ENCODE results near the gene ECHS1. TPM values are rescaled to one million over a fixed set of nuclear protein-coding genes. Genes with fewer than 3 reads are reported as not detected.

Gene ECHS1
- total and polyA plus RNA-seq, 2 of the 8 experiments (the other 6 are each of a cell fraction or from before 2014, with no cell fraction given) = 41.7 to 101 TPM

DNA sequence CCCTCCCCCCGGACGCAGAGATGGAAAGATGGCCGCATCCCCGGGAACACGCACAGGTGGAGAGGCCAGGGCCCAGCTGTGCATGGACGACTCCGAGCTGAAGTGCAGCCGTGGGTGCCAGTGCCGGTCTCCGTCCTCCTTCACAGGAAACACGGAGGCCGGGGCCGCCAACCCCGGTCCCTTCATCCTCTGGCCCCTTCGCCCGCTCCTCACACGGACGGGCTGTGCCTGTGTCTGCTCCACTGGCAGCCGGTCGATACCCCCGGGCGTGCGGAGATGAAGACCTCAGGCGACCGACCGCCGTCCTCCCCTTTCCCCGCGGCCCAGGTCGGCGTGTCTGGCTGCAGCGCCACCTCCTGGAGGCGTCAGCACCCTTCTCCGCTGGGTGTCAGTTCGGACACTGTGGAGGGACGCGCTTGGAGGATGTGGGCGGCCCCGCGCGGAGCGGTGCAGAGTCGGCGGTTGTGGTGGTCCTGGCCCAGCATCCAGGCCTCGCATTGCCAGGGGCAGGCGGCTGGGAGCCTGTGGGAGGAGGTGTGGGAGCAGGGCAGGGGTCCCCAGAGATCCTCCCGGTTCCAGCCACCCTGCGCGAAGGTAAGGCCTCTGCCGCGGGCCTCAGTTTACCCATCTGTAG is 54.5 kb downstream of the ECHS1 start:
- FAIRE-seq (no peak), DNase-seq (ENCODE audit: low read depth in 1 of 2, low spot score in 2 of 2) (peak in 1 of 2 experiments; percentile 89)
- no peak overlapping the region for H3K27ac ChIP-seq (ENCODE audit: low read depth, low read length)
- peak overlapping the region; percentile 4 for H4K5ac ChIP-seq (ENCODE audit: insufficient read length, low read depth, low read length)
- H2BK12ac ChIP-seq (ENCODE audit: low read depth, low read length) = 0 out of 2 replicates have a peak overlapping the region, but pooled peaks have one; percentile 60
- H4K8ac ChIP-seq (ENCODE audit: extremely low read depth, insufficient read depth, low read length) = peak overlapping the region; percentile 92
- no peak overlapping the region for H3K14ac ChIP-seq (ENCODE audit: insufficient read length)
- no peak overlapping the region; the same call in 1 of the 2 replicates for H2BK5ac ChIP-seq (ENCODE audit: low read depth, low read length)
- H3K27me3 ChIP-seq (replicated peaks in 1 of 4; ENCODE audit: control insufficient read depth in 3 of 4, extremely low read depth in 1 of 4, insufficient read depth in 3 of 4, low read length in 3 of 4) = peaks cover 0 to 8% (median 4%) of the 10 kb centered on the region in 4 experiments; a peak in 5 of 7 replicates
- H3K9me3 ChIP-seq (ENCODE audit: insufficient read depth in 2 of 2, low read depth in 1 of 2, low read length in 1 of 2) = peaks cover 0 to 2% of the 10 kb centered on the region in 2 experiments; a peak in 1 of 4 replicates
- H3K79me2 ChIP-seq (ENCODE audit: control insufficient read depth in 1 of 2, insufficient read depth in 2 of 2, low read length in 2 of 2) = no peaks in the 10 kb centered on the region
- H3K18ac ChIP-seq (ENCODE audit: extremely low read depth, low read length) = peak overlapping the region; percentile 87
- no peak overlapping the region for H3K4ac ChIP-seq (replicated peaks; ENCODE audit: insufficient read length, low read depth, low read length)
- H2BK15ac ChIP-seq (ENCODE audit: low read length) = 0 out of 2 replicates have a peak overlapping the region, but pooled peaks have one; percentile 61
- no peak overlapping the region for H2AK5ac ChIP-seq (ENCODE audit: low read depth, low read length)
- H3K23ac ChIP-seq (ENCODE audit: insufficient read length) = no peak overlapping the region
- peak overlapping the region; percentile 59; the same call in 1 of the 2 replicates for H2AFZ ChIP-seq (ENCODE audit: low read length)
- no peak overlapping the region for H2BK120ac ChIP-seq (replicated peaks; ENCODE audit: low read depth, low read length)
- H3K36me3 ChIP-seq (ENCODE audit: control insufficient read depth in 2 of 4, insufficient read depth in 4 of 4, low read length in 3 of 4) = no peaks in the 10 kb centered on the region
- no peak overlapping the region for H3K56ac ChIP-seq (replicated peaks; ENCODE audit: insufficient read length, low read depth, low read length)
- no peak overlapping the region for H4K91ac ChIP-seq (replicated peaks; ENCODE audit: insufficient read length, low read length)
- peak overlapping the region in 1 of 4 experiments; percentile 42; a peak in 2 of 7 replicates for H3K9ac ChIP-seq (replicated peaks in 1 of 4; ENCODE audit: extremely low read depth in 1 of 4, low read depth in 3 of 4, low read length in 3 of 4)
- H3K4me3 ChIP-seq (ENCODE audit: extremely low read depth in 1 of 4, insufficient read depth in 2 of 4, low read depth in 3 of 4, low read length in 4 of 4) = peak overlapping the region; percentile 35 to 62 (median 44)
- peak overlapping the region; percentile 2 to 81; a peak in 3 of 4 replicates for H3K4me2 ChIP-seq (ENCODE audit: insufficient read depth in 1 of 2, low read depth in 2 of 2, low read length in 2 of 2)
- ChIA-PET CTCF (ENCODE audit: partially characterized antibody) (interaction anchor here (0.6 to 1.6 kb wide), 5 partner anchors 9 to 43 kb away, joined by 3 to 4 read pairs (median 3); no protein-coding TSS in a partner anchor), POLR2A (ENCODE audit: partially characterized antibody) (interaction anchor here (1.5 kb wide), 1 partner anchor 11 kb away, joined by 3 read pairs; no protein-coding TSS in a partner anchor)
- H3K23me2 ChIP-seq (ENCODE audit: low read depth, low read length) = peaks cover 2% of the 10 kb centered on the region; the same call in 1 of the 2 replicates
- H2BK20ac ChIP-seq (ENCODE audit: low read length) = no peak overlapping the region; the same call in 1 of the 2 replicates
- no peaks in the 10 kb centered on the region for H3K79me1 ChIP-seq (ENCODE audit: low read depth, low read length)
- H4K20me1 ChIP-seq (replicated peaks in 1 of 2; ENCODE audit: control insufficient read depth in 1 of 2, insufficient read depth in 2 of 2, low read length in 2 of 2) = peaks cover 0 to 3% of the 10 kb centered on the region in 2 experiments
- no peaks in the 10 kb centered on the region; a peak in 1 of 7 replicates for H3K4me1 ChIP-seq (replicated peaks in 1 of 4; ENCODE audit: control insufficient read depth in 3 of 4, insufficient read depth in 4 of 4, low read length in 3 of 4)
- WGBS, 2 experiments (ENCODE audit: extremely low coverage in 1 of 2, insufficient coverage in 1 of 2, insufficient read length in 1 of 2, insufficient replicate concordance in 2 of 2, low coverage in 1 of 2, low lambda C conversion rate in 2 of 2, missing lambda C conversion rate in 1 of 2) = 10% methylated on average over 39 of the region's 51 CpGs; no CpG with 5 or more reads in 1 of the 2 experiments
- no peak for TF ChIP-seq POU5F1 (IDR thresholded peaks at IDR 0.05; ENCODE audit: low read depth, low read length)
- no peak for TF ChIP-seq CBX5 (IDR thresholded peaks at IDR 0.05; ENCODE audit: low read depth, low read length)
- no peak for TF ChIP-seq RNF2 (IDR thresholded peaks at IDR 0.05; ENCODE audit: borderline replicate concordance, low read depth, low read length, missing control alignments, poor library complexity, severe bottlenecking)
- peak; percentile 86 to 94; a peak in 2 of 4 replicates for TF ChIP-seq HDAC2 (IDR thresholded peaks at IDR 0.05; ENCODE audit: borderline replicate concordance in 1 of 2, low read depth in 2 of 2, low read length in 2 of 2)
- TF ChIP-seq SUZ12 (IDR thresholded peaks at IDR 0.05; ENCODE audit: low read length) = no peak
- no peak for TF ChIP-seq RFX5 (IDR thresholded peaks at IDR 0.05; ENCODE audit: borderline replicate concordance, low read depth, low read length)
- no peak for TF ChIP-seq RBBP5 (IDR thresholded peaks at IDR 0.05; ENCODE audit: borderline replicate concordance, low read depth, low read length)
- peak; percentile 73; the same call in 1 of the 2 replicates for TF ChIP-seq CREB1 (IDR thresholded peaks at IDR 0.05)
- TF ChIP-seq NANOG (IDR thresholded peaks at IDR 0.05; ENCODE audit: insufficient read depth, low read depth, low read length, poor library complexity, severe bottlenecking) = no peak
- TF ChIP-seq YY1 (IDR thresholded peaks at IDR 0.05; ENCODE audit: low read depth, low read length) = peak; percentile 81
- TF ChIP-seq POLR2A (IDR thresholded peaks at IDR 0.05; ENCODE audit: control extremely low read depth in 1 of 2, low read depth in 2 of 2, low read length in 2 of 2) = peak in 1 of 2 experiments; percentile 58; a peak in 1 of 3 replicates
